ENCODE results near the gene ITGA11.

DNA sequence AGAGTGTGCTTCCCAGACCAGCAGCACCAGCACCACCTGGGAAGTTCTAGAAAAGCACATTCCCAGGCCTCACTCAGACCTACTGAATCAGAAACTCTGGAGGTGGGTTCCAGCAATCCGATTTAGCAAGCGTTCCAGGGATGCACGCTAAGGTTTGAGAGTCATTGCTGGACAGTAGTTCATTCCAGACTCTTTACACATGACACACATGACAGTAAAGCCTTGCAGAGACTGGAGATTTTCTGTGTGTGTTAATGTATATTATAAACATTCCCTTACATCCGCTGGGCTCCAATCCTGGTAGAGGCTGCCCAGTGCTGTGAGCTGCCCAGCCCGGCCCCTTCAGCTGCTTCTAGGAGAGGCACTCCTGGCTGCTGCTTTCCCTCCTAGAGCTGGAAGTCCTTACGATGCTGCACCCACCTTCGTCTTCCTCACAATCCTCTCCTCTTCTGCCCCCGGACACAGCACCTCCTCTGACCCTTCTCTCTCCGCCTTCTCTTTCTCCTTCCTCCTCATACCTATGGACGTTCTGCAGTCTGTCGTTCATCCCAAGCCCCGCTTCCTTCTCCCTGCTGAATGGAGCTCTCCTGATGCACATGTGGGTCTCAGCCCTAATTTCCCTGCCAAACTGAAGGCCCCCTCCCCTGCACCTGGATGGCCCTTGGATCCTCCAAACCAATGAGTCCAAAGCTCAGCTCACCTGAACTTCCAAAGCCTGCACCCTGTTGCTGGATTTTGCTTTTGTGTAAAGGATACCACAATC is 44.4 kb downstream of the ITGA11 start:
- TF ChIP-seq, protein P1, sequence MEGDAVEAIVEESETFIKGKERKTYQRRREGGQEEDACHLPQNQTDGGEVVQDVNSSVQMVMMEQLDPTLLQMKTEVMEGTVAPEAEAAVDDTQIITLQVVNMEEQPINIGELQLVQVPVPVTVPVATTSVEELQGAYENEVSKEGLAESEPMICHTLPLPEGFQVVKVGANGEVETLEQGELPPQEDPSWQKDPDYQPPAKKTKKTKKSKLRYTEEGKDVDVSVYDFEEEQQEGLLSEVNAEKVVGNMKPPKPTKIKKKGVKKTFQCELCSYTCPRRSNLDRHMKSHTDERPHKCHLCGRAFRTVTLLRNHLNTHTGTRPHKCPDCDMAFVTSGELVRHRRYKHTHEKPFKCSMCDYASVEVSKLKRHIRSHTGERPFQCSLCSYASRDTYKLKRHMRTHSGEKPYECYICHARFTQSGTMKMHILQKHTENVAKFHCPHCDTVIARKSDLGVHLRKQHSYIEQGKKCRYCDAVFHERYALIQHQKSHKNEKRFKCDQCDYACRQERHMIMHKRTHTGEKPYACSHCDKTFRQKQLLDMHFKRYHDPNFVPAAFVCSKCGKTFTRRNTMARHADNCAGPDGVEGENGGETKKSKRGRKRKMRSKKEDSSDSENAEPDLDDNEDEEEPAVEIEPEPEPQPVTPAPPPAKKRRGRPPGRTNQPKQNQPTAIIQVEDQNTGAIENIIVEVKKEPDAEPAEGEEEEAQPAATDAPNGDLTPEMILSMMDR (IDR thresholded peaks at IDR 0.05 in 8 of 11, conservative IDR thresholded peaks at IDR 0.05 in 3 of 11) = no peak
- no peak for TF ChIP-seq POLR2A (IDR thresholded peaks at IDR 0.05)
- no peak for TF ChIP-seq POLR2AphosphoS5 (IDR thresholded peaks at IDR 0.05)

Measured in spleen (tissue), 7 donors.